GM12878 (cell line): ENCODE measurements around the gene STEAP2. TPM values are rescaled to one million over a fixed set of nuclear protein-coding genes. Genes with fewer than 3 reads are reported as not detected.

Experiments used
- ATAC-seq: fragments of 200-7000 bp; cut with Tn5 transposase; 3 replicates; pipeline ENCODE4 v1.9.1; 2020; ENCODE audit warnings: mild to moderate bottlenecking, moderate library complexity
- BruUV-seq: library from RNA; stranded (reverse); fragments of 400-500 nt; replicated peaks from 2 replicates; lab custom pipeline; 2021; lab: Mats Ljungman, UMichigan
- CTCF ChIA-PET: fragments of 300-600 bp; sonication (Branson Sonifier 250); formaldehyde crosslinking; extraction: SDS; loops from one replicate; lab custom pipeline; 2021; ENCODE audit warnings: inconsistent platforms; lab: Yijun Ruan, JAX
- POLR2A ChIA-PET: fragments of 350-600 bp; formaldehyde crosslinking; extraction: SDS; loops from one replicate; lab custom pipeline; 2021; ENCODE audit warnings: inconsistent platforms; lab: Charles Lee
- RAD21 ChIA-PET: fragments of 300-600 bp; sonication (Branson Sonifier 250); formaldehyde crosslinking; loops from one replicate; lab custom pipeline; 2023; ENCODE audit warnings: antibody characterized with exemption; ENCODE audit not compliant: unreplicated experiment; lab: Charles Lee
- SMC1A ChIA-PET: fragments of 300-600 bp; sonication (Branson Sonifier 250); formaldehyde crosslinking; loops from one replicate; lab custom pipeline; 2023; ENCODE audit not compliant: unreplicated experiment, uncharacterized antibody; lab: Charles Lee
- DNase-seq: peaks from one replicate; pipeline ENCODE4 v3.0.0-alpha.2; 2011; ENCODE audit warnings: low read depth, low spot score
- FAIRE-seq: peaks from 3 replicates; lab custom pipeline; 2011; peaks lifted over from hg19 to GRCh38; lab: Jason Lieb, UNC
- H2AFZ ChIP-seq: 2 replicates; pipeline ENCODE4 v1.6.0; 2011; ENCODE audit warnings: low read depth, low read length, control low read depth; ENCODE audit not compliant: control insufficient read depth
- H3K27ac ChIP-seq: 2 replicates; pipeline ENCODE4 v1.5.1; 2011; ENCODE audit warnings: control low read depth; ENCODE audit not compliant: control insufficient read depth, insufficient read depth
- H3K27me3 ChIP-seq, 2 experiments: replicated peaks in 1 of 2; 2 replicates each; pipeline versions ENCODE4 v1.6.0 to v1.6.1; 2011; ENCODE audit warnings: low read length in 1 of 2; ENCODE audit not compliant: control insufficient read depth in 2 of 2, insufficient read depth in 2 of 2
- H3K36me3 ChIP-seq, 2 experiments: 2 replicates each; pipeline ENCODE4 v1.5.1; 2011; ENCODE audit warnings: low read length in 1 of 2; ENCODE audit not compliant: control insufficient read depth in 2 of 2, insufficient read depth in 2 of 2
- H3K4me1 ChIP-seq: 2 replicates; pipeline ENCODE4 v1.6.1; 2011; ENCODE audit warnings: mild to moderate bottlenecking, low read length, moderate library complexity, mixed read lengths; ENCODE audit not compliant: control insufficient read depth, insufficient read depth
- H3K4me2 ChIP-seq: 2 replicates; pipeline ENCODE4 v1.6.0; 2011; ENCODE audit warnings: control low read depth; ENCODE audit not compliant: control insufficient read depth, insufficient read depth
- H3K4me3 ChIP-seq: fragments of 200-600 bp; sonication (generic); 2 replicates; pipeline ENCODE4 v1.5.1; 2016
- H3K79me2 ChIP-seq: 2 replicates; pipeline ENCODE4 v1.6.0; 2011; ENCODE audit warnings: low read length; ENCODE audit not compliant: control insufficient read depth, insufficient read depth
- H3K9ac ChIP-seq: 2 replicates; pipeline ENCODE4 v1.8.0; 2011; ENCODE audit warnings: low read length, control low read depth, mixed read lengths; ENCODE audit not compliant: control insufficient read depth, insufficient read depth
- H3K9me3 ChIP-seq: replicated peaks from 3 replicates; pipeline ENCODE4 v1.5.1; 2011; ENCODE audit warnings: mild to moderate bottlenecking, low read length; ENCODE audit not compliant: control insufficient read depth, insufficient read depth
- H4K20me1 ChIP-seq: 2 replicates; pipeline ENCODE4 v1.6.0; 2011; ENCODE audit not compliant: control insufficient read depth, insufficient read depth
- ASH2L ChIP-seq: fragments of 300-600, 200-600 bp; sonication (generic); IDR thresholded peaks from 2 replicates; pipeline ENCODE4 v1.6.1; 2017; ENCODE audit warnings: low read depth, mild to moderate bottlenecking, borderline replicate concordance
- BRCA1 ChIP-seq: IDR thresholded peaks from 2 replicates; pipeline ENCODE4 v1.6.1; 2011; ENCODE audit warnings: low read depth, low read length, improper control_type of control experiment
- CBX3 ChIP-seq: fragments of 200-600 bp; sonication (generic); IDR thresholded peaks from 2 replicates; pipeline ENCODE4 v1.6.1; 2016; ENCODE audit warnings: low read depth, borderline replicate concordance
- CREB1 ChIP-seq: IDR thresholded peaks from 2 replicates; pipeline ENCODE4 v1.6.1; 2012; ENCODE audit warnings: low read depth, mild to moderate bottlenecking, inconsistent platforms
- GABPA ChIP-seq: IDR thresholded peaks from 2 replicates; pipeline ENCODE4 v1.6.1; 2014; ENCODE audit warnings: antibody characterized with exemption, low read depth, mild to moderate bottlenecking, inconsistent platforms
- GATAD2B ChIP-seq: fragments of 450-650 bp; conservative IDR thresholded peaks from 2 replicates; pipeline ENCODE4 v1.6.1; 2017; ENCODE audit warnings: low read depth, mild to moderate bottlenecking, moderate library complexity
- IKZF2 ChIP-seq, 2 experiments: fragments of 450-650 bp; IDR thresholded peaks; 2 replicates each; pipeline ENCODE4 v1.6.1; 2017; ENCODE audit warnings: mild to moderate bottlenecking in 2 of 2, moderate library complexity in 2 of 2
- KAT2A ChIP-seq: conservative IDR thresholded peaks from 2 replicates; pipeline ENCODE4 v1.6.1; 2011; ENCODE audit warnings: low read depth, low read length; ENCODE audit not compliant: control insufficient read depth
- LARP7 ChIP-seq: fragments of 450-650 bp; IDR thresholded peaks from 2 replicates; pipeline ENCODE4 v1.6.1; 2017; ENCODE audit warnings: mild to moderate bottlenecking
- MEF2A ChIP-seq: IDR thresholded peaks from 2 replicates; pipeline ENCODE4 v1.6.1; 2011; ENCODE audit warnings: low read depth, mild to moderate bottlenecking, low read length, moderate library complexity; ENCODE audit not compliant: insufficient read depth
- MTA3 ChIP-seq: IDR thresholded peaks from 2 replicates; pipeline ENCODE4 v1.6.1; 2012; ENCODE audit warnings: low read length, inconsistent platforms, borderline replicate concordance
- NBN ChIP-seq: fragments of 450-650 bp; IDR thresholded peaks from 2 replicates; pipeline ENCODE4 v1.6.1; 2016
- NFXL1 ChIP-seq: fragments of 450-650 bp; IDR thresholded peaks from 2 replicates; pipeline ENCODE4 v1.6.1; 2017; ENCODE audit warnings: antibody characterized with exemption, mild to moderate bottlenecking, borderline replicate concordance
- PAX5 ChIP-seq: IDR thresholded peaks from 2 replicates; pipeline ENCODE4 v1.6.1; 2011; ENCODE audit warnings: low read depth, low read length, borderline replicate concordance
- RAD21 ChIP-seq: IDR thresholded peaks from 2 replicates; pipeline ENCODE4 v1.6.1; 2011; ENCODE audit warnings: mild to moderate bottlenecking, low read depth, low read length, moderate library complexity; ENCODE audit not compliant: insufficient read depth
- RB1 ChIP-seq: fragments of 450-650 bp; formaldehyde crosslinking; IDR thresholded peaks from 2 replicates; pipeline ENCODE4 v1.6.1; 2017; ENCODE audit warnings: mild to moderate bottlenecking, borderline replicate concordance
- SMC3 ChIP-seq: IDR thresholded peaks from 2 replicates; pipeline ENCODE4 v1.6.1; 2011; ENCODE audit warnings: low read length, improper control_type of control experiment, borderline replicate concordance
- SREBF2 ChIP-seq: IDR thresholded peaks from 2 replicates; pipeline ENCODE4 v1.6.1; 2012; ENCODE audit warnings: mild to moderate bottlenecking, low read length
- SRF ChIP-seq, 2 experiments: IDR thresholded peaks; 2 replicates each; pipeline ENCODE4 v1.6.1; 2011; ENCODE audit warnings: low read depth in 2 of 2, low read length in 2 of 2, mild to moderate bottlenecking in 1 of 2, moderate library complexity in 1 of 2
- WRNIP1 ChIP-seq: IDR thresholded peaks from 2 replicates; pipeline ENCODE4 v1.6.1; 2011; ENCODE audit warnings: low read depth, low read length, improper control_type of control experiment, borderline replicate concordance
- ZNF384 ChIP-seq: IDR thresholded peaks from 2 replicates; pipeline ENCODE4 v1.6.1; 2012; ENCODE audit warnings: low read depth, mild to moderate bottlenecking, low read length, improper control_type of control experiment, borderline replicate concordance
- ZSCAN29 ChIP-seq: fragments of 450-650 bp; IDR thresholded peaks from 2 replicates; pipeline ENCODE4 v1.6.1; 2017; ENCODE audit warnings: mild to moderate bottlenecking, moderate library complexity
- WGBS: methylation state at CpG from one replicate; pipeline ENCODE4 v1.1.6; 2016; ENCODE audit warnings: low lambda C conversion rate; ENCODE audit not compliant: insufficient replicate concordance, insufficient coverage; ENCODE audit errors: missing lambda C conversion rate; 5-methylcytosine and 5-hydroxymethylcytosine counted together
- in situ Hi-C: fragments of 300-500 bp; cut with MboI; formaldehyde crosslinking; loops from 9 replicates; pipeline ENCODE4 v1.14.3; 2018; ENCODE audit warnings: mixed read lengths
- intact Hi-C: fragments of 100-400 bp; cut with micrococcal nuclease; formaldehyde crosslinking; loops from one replicate; pipeline ENCODE4 v1.14.2; 2022; ENCODE audit not compliant: unreplicated experiment
- polyA plus RNA-seq, 11 experiments: library from polyadenylated mRNA; depleted of rRNA in 4 of 11; unstranded in 6 of 11; stranded (reverse) in 5 of 11; fragments of >200 nt; fragmentation: Nextera tagmentation in 4 of 11; fragmentation: Illumina TruSeq in 1 of 11; extraction: Ambion mirVana in 4 of 11; extraction: Trizol in 1 of 11; gene quantifications; 1 replicate in 1 of 11; 2 replicates in 10 of 11; pipeline versions ENCODE4 v1.2.1 to v1.2.3, GENCODE V29; 2011 to 2016; ENCODE audit warnings: inconsistent platforms in 2 of 11, missing spikeins in 2 of 11, low read depth in 1 of 11
- total RNA-seq, 4 experiments: library from RNA; depleted of rRNA in 3 of 4; stranded (reverse); fragments of >200 nt in 3 of 4; fragmentation: Illumina TruSeq in 1 of 4; extraction: Trizol in 1 of 4; gene quantifications; 2 replicates each; pipeline versions ENCODE4 v1.2.1 to v1.2.3, GENCODE V29; 2013 to 2021

Gene STEAP2
- total and polyA plus RNA-seq, 10 of the 15 experiments (the other 5 are each of a cell fraction or from before 2014, with no cell fraction given) = 0.64 to 17.6 (median 1.8) TPM

DNA sequence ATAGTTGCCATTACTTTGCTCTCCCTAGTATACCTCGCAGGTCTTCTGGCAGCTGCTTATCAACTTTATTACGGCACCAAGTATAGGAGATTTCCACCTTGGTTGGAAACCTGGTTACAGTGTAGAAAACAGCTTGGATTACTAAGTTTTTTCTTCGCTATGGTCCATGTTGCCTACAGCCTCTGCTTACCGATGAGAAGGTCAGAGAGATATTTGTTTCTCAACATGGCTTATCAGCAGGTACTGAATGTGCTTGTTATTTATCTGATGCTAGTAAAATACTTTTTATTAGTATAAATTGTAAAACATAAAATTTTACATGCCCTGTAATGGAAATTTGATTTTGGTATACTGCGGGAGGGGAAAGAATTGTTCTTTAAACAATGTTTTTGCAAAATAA, 15.7 kb downstream of the STEAP2 start:
- Histone ChIP-seq H3K4me2 (no peak overlapping the region), H2AFZ (no peak overlapping the region), H3K9me3 (no peaks in the 10 kb centered on the region), H4K20me1 (no peaks in the 10 kb centered on the region), H3K27me3 (no peaks in the 10 kb centered on the region), H3K79me2 (no peaks in the 10 kb centered on the region), H3K9ac (no peak overlapping the region), H3K4me1 (no peaks in the 10 kb centered on the region), H3K27ac (no peak overlapping the region), H3K4me3 (no peak overlapping the region), H3K36me3 (no peaks in the 10 kb centered on the region)
- DNase-seq = no peak
- whole genome bisulfite sequencing = 51% methylated on average over 5 of the region's 5 CpGs
- ChIA-PET SMC1A (interaction anchor here (1.0 to 12.3 kb wide), 8 partner anchors 8 to 376 kb away, joined by 3 to 116 read pairs (median 5); partner anchors contain the start of genes CFAP69 and STEAP2), POLR2A (interaction anchor here (1.2 to 5.7 kb wide), 5 partner anchors 10 to 49 kb away, joined by 3 to 40 read pairs (median 5); partner anchors contain the start of gene STEAP2), RAD21 (interaction anchor here (1.3 to 1.8 kb wide), 3 partner anchors 8 to 16 kb away, joined by 5 to 10 read pairs (median 9); partner anchors contain the start of gene STEAP2), CTCF (interaction anchor here (0.7 to 8.3 kb wide), 3 partner anchors 9 to 39 kb away, joined by 3 to 67 read pairs (median 5); partner anchors contain the start of gene STEAP2)
- no TSS peak for BruUV-seq
- in situ Hi-C loops = no loop called here
- intact Hi-C loops = no loop called here
- FAIRE-seq = no peak
- no peak for ATAC-seq
- no peak for TF ChIP-seq KAT2A
- TF ChIP-seq ZSCAN29 = no peak
- TF ChIP-seq NBN = no peak
- no peak for TF ChIP-seq IKZF2 (IDR thresholded peaks at IDR 0.05)

GRCh38 chr7:90229682-90230081, 18.1 kb downstream of the STEAP2 start:
- H3K9ac ChIP-seq = no peak overlapping the region
- H2AFZ ChIP-seq = no peak overlapping the region
- ATAC-seq (no peak), FAIRE-seq (no peak), DNase-seq (no peak)
- no peak overlapping the region for H3K4me2 ChIP-seq
- POLR2A ChIA-PET = interaction anchor here (1.5 kb wide), 1 partner anchor 10 kb away, joined by 4 read pairs; no protein-coding TSS in a partner anchor
- no TSS peak for BruUV-seq
- no peak overlapping the region for H3K27ac ChIP-seq
- in situ Hi-C loops (no loop called here), intact Hi-C loops (no loop called here)
- no peaks in the 10 kb centered on the region for H3K36me3 ChIP-seq
- SMC1A ChIA-PET = interaction anchor here (0.6 to 12.3 kb wide), 9 partner anchors 8 to 116 kb away, joined by 3 to 116 read pairs (median 6); partner anchors contain the start of genes CFAP69 and STEAP2
- RAD21 ChIA-PET = interaction anchor here (1.1 to 1.8 kb wide), 2 partner anchors 9 to 15 kb away, joined by 3 to 5 read pairs; no protein-coding TSS in a partner anchor
- CTCF ChIA-PET = interaction anchor here (0.8 to 8.3 kb wide), 3 partner anchors 17 to 180 kb away, joined by 3 to 67 read pairs (median 4); partner anchors contain the start of gene STEAP2
- no peaks in the 10 kb centered on the region for H3K79me2 ChIP-seq
- no peak overlapping the region for H3K4me3 ChIP-seq
- no peaks in the 10 kb centered on the region for H3K27me3 ChIP-seq
- 34% methylated on average over 2 of the region's 2 CpGs for WGBS
- H4K20me1 ChIP-seq = no peaks in the 10 kb centered on the region
- no peaks in the 10 kb centered on the region for H3K4me1 ChIP-seq
- H3K9me3 ChIP-seq = no peaks in the 10 kb centered on the region
- no peak for TF ChIP-seq SRF (IDR thresholded peaks at IDR 0.05; ENCODE audit: low read depth in 2 of 2, low read length in 2 of 2)
- TF ChIP-seq CREB1 = no peak
- TF ChIP-seq MEF2A = no peak
- TF ChIP-seq RB1 = no peak
- TF ChIP-seq LARP7 = no peak
- TF ChIP-seq RAD21 = no peak
- TF ChIP-seq SREBF2 = no peak
- TF ChIP-seq NFXL1 = no peak
- no peak for TF ChIP-seq MTA3
- TF ChIP-seq PAX5 = no peak
- no peak for TF ChIP-seq WRNIP1
- TF ChIP-seq GATAD2B = no peak
- no peak for TF ChIP-seq ASH2L
- TF ChIP-seq BRCA1 = no peak
- no peak for TF ChIP-seq ZNF384
- TF ChIP-seq CBX3 = no peak
- no peak for TF ChIP-seq GABPA
- TF ChIP-seq SMC3 = no peak
